HEK293 (cell line): Measurements from ENCODE around the gene PCSK2.

Experiments
- CTCF ChIA-PET: fragments of 350-600 bp; formaldehyde crosslinking; extraction: SDS; loops from one replicate; lab custom pipeline; 2021; ENCODE audit warnings: antibody characterized with exemption; lab: Yijun Ruan, JAX
- POLR2A ChIA-PET: fragments of 300-600 bp; formaldehyde crosslinking; extraction: SDS; loops from one replicate; lab custom pipeline; 2020; ENCODE audit warnings: antibody characterized with exemption, inconsistent platforms; lab: Yijun Ruan, JAX
- H3K27ac ChIP-seq: fragments of 200-500 bp; sonication (Bioruptor generic); 2 replicates; pipeline ENCODE4 v1.5.1; 2014; ENCODE audit warnings: low read depth, low read length, control low read depth, inconsistent platforms; ENCODE audit errors: extremely low read depth
- H3K36me3 ChIP-seq, 2 experiments: fragments of 200-500 bp in 1 of 2; sonication (Bioruptor generic) in 1 of 2; 1 replicate in 1 of 2; 2 replicates in 1 of 2; pipeline ENCODE4 v1.5.1; 2014 to 2017; ENCODE audit warnings: inconsistent platforms in 2 of 2, low read length in 2 of 2; ENCODE audit not compliant: control insufficient read depth in 2 of 2, insufficient read depth in 1 of 2
- H3K4me1 ChIP-seq: fragments of 200-500 bp; sonication (Bioruptor generic); 2 replicates; pipeline ENCODE4 v1.5.1; 2014; ENCODE audit warnings: mild to moderate bottlenecking, low read length, inconsistent platforms; ENCODE audit not compliant: control insufficient read depth, insufficient read depth
- H3K4me3 ChIP-seq: 2 replicates; pipeline ENCODE4 v1.5.1; 2011; ENCODE audit warnings: low read depth, mild to moderate bottlenecking, control low read depth, low read length, moderate library complexity
- H3K9me3 ChIP-seq: fragments of 200-500 bp; sonication (Bioruptor generic); 2 replicates; pipeline ENCODE4 v1.5.1; 2014; ENCODE audit warnings: low read depth, low read length, inconsistent platforms; ENCODE audit not compliant: control insufficient read depth, insufficient read depth
- IKZF3 ChIP-seq: fragments of 450-650 bp; IDR thresholded peaks from 2 replicates; pipeline ENCODE4 v1.5.0; 2018; ENCODE audit warnings: missing biosample characterization, mild to moderate bottlenecking, missing genetic modification characterization, moderate library complexity
- KLF17 ChIP-seq: fragments of 450-650 bp; formaldehyde crosslinking; IDR thresholded peaks from 2 replicates; pipeline ENCODE4 v1.5.1; 2016; ENCODE audit warnings: missing biosample characterization, missing genetic modification characterization
- OSR2 ChIP-seq: fragments of 450-650 bp; formaldehyde crosslinking; IDR thresholded peaks from 2 replicates; pipeline ENCODE4 v1.5.1; 2016; ENCODE audit warnings: missing biosample characterization, missing genetic modification characterization
- OVOL3 ChIP-seq: fragments of 450-650 bp; formaldehyde crosslinking; IDR thresholded peaks from 2 replicates; pipeline ENCODE4 v1.5.1; 2016; ENCODE audit warnings: missing biosample characterization, missing genetic modification characterization
- RBAK ChIP-seq: fragments of 450-650 bp; formaldehyde crosslinking; IDR thresholded peaks from 2 replicates; pipeline ENCODE4 v1.5.1; 2016; ENCODE audit warnings: missing biosample characterization, missing genetic modification characterization
- ZNF138 ChIP-seq: fragments of 450-650 bp; formaldehyde crosslinking; IDR thresholded peaks from 2 replicates; pipeline ENCODE4 v1.5.1; 2016; ENCODE audit warnings: missing biosample characterization, missing genetic modification characterization, borderline replicate concordance
- ZNF140 ChIP-seq: fragments of 450-650 bp; formaldehyde crosslinking; IDR thresholded peaks from 2 replicates; pipeline ENCODE4 v1.5.1; 2016; ENCODE audit warnings: missing biosample characterization, missing genetic modification characterization
- ZNF18 ChIP-seq: fragments of 450-650 bp; formaldehyde crosslinking; IDR thresholded peaks from 2 replicates; pipeline ENCODE4 v1.5.1; 2016; ENCODE audit warnings: missing biosample characterization, missing genetic modification characterization
- ZNF366 ChIP-seq: fragments of 450-650 bp; formaldehyde crosslinking; conservative IDR thresholded peaks from 2 replicates; pipeline ENCODE4 v1.5.1; 2016; ENCODE audit warnings: missing biosample characterization, missing genetic modification characterization
- ZNF37A ChIP-seq: fragments of 450-650 bp; IDR thresholded peaks from 2 replicates; pipeline ENCODE4 v1.5.1; 2018; ENCODE audit warnings: missing biosample characterization, missing genetic modification characterization
- ZNF391 ChIP-seq: fragments of 450-650 bp; formaldehyde crosslinking; IDR thresholded peaks from 2 replicates; pipeline ENCODE4 v1.5.1; 2016; ENCODE audit warnings: low read depth, missing biosample characterization, missing genetic modification characterization, borderline replicate concordance
- ZNF394 ChIP-seq: fragments of 450-650 bp; formaldehyde crosslinking; IDR thresholded peaks from 2 replicates; pipeline ENCODE4 v1.5.1; 2016; ENCODE audit warnings: missing biosample characterization, missing genetic modification characterization, mild to moderate bottlenecking, moderate library complexity, borderline replicate concordance
- ZNF426 ChIP-seq: fragments of 450-650 bp; formaldehyde crosslinking; IDR thresholded peaks from 2 replicates; pipeline ENCODE4 v1.5.1; 2017; ENCODE audit warnings: missing biosample characterization, missing genetic modification characterization, mild to moderate bottlenecking, inconsistent platforms, moderate library complexity
- ZNF514 ChIP-seq: fragments of 450-650 bp; formaldehyde crosslinking; IDR thresholded peaks from 2 replicates; pipeline ENCODE4 v1.5.1; 2016; ENCODE audit warnings: missing biosample characterization, missing genetic modification characterization
- ZNF596 ChIP-seq: fragments of 450-650 bp; IDR thresholded peaks from 2 replicates; pipeline ENCODE4 v1.5.0; 2018; ENCODE audit warnings: missing biosample characterization, mild to moderate bottlenecking, missing genetic modification characterization, moderate library complexity
- ZNF837 ChIP-seq: fragments of 450-650 bp; formaldehyde crosslinking; IDR thresholded peaks from 2 replicates; pipeline ENCODE4 v1.5.1; 2016; ENCODE audit warnings: missing biosample characterization, missing genetic modification characterization
- TF ChIP-seq, protein P1 (sequence below): fragments of 450-650 bp; formaldehyde crosslinking; IDR thresholded peaks from 2 replicates; pipeline ENCODE4 v1.5.1; 2016; ENCODE audit warnings: missing biosample characterization, missing genetic modification characterization

PCSK2 gene

GRCh38 chr20:17493173-17493572, 266.3 kb downstream of the PCSK2 start:
- TF ChIP-seq ZNF366 (tag by site-specific recombination) = no peak
- peak; percentile 91 for TF ChIP-seq ZNF37A (tag by site-specific recombination)
- ChIA-PET CTCF (interaction anchor here (3.0 kb wide), 1 partner anchor 12 kb away, joined by 10 read pairs; no protein-coding TSS in a partner anchor), POLR2A (no interaction called here)
- Histone ChIP-seq H3K27ac (no peak overlapping the region), H3K4me3 (no peak overlapping the region), H3K4me1 (no peaks in the 10 kb centered on the region), H3K9me3 (no peaks in the 10 kb centered on the region), H3K36me3 (no peaks in the 10 kb centered on the region)

DNA sequence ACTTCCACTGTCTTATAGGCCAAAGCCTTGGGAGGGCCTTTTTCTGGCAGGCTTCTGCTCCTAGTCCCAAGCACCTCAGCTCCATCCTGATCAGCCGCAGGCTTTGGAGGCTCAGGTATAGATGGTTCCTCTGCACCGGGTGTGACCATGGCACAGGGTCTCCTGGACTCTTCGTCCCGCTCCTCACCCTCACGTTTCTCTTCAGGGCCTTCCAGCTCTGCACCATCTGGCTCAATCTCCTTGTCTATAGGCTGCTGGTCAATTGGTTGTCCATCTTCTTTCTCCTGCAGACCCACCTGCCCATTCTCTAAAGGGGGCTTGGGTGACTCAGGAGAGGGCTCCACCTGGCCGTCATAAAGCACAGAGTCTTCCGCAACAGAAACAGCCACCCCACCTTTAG, 267.4 kb downstream of the PCSK2 start:
- H3K4me1 ChIP-seq = no peaks in the 10 kb centered on the region
- H3K4me3 ChIP-seq = no peak overlapping the region
- H3K27ac ChIP-seq = no peak overlapping the region
- TF ChIP-seq OVOL3 (tag by site-specific recombination) (no peak), ZNF140 (tag by site-specific recombination) (no peak), ZNF596 (no peak), ZNF138 (no peak), ZNF391 (no peak), IKZF3 (tag by site-specific recombination) (no peak)
- TF ChIP-seq, protein P1, sequence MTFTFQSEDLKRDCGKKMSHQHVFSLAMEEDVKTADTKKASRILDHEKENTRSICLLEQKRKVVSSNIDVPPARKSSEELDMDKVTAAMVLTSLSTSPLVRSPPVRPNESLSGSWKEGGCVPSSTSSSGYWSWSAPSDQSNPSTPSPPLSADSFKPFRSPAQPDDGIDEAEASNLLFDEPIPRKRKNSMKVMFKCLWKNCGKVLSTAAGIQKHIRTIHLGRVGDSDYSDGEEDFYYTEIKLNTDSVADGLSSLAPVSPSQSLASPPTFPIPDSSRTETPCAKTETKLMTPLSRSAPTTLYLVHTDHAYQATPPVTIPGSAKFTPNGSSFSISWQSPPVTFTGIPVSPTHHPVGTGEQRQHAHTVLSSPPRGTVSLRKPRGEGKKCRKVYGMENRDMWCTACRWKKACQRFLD (tag by site-specific recombination) = no peak
- ChIA-PET POLR2A (no interaction called here), CTCF (interaction anchor here (0.8 to 3.0 kb wide), 2 partner anchors 11 to 188 kb away, joined by 4 to 10 read pairs; partner anchors contain the start of gene RRBP1)
- no peaks in the 10 kb centered on the region for H3K36me3 ChIP-seq
- no peaks in the 10 kb centered on the region for H3K9me3 ChIP-seq

GRCh38 chr20:17495826-17496225, 269.0 kb downstream of the PCSK2 start:
- CTCF ChIA-PET = no interaction called here
- Histone ChIP-seq H3K4me1 (no peaks in the 10 kb centered on the region), H3K27ac (no peak overlapping the region), H3K36me3 (no peaks in the 10 kb centered on the region), H3K9me3 (no peaks in the 10 kb centered on the region)
- POLR2A ChIA-PET = no interaction called here
- TF ChIP-seq ZNF18 (tag by site-specific recombination) (no peak), ZNF514 (tag by site-specific recombination) (no peak), KLF17 (tag by site-specific recombination) (no peak)
- TF ChIP-seq, all 188 proteins: peak for 0
- H3K4me3 ChIP-seq = no peak overlapping the region

DNA sequence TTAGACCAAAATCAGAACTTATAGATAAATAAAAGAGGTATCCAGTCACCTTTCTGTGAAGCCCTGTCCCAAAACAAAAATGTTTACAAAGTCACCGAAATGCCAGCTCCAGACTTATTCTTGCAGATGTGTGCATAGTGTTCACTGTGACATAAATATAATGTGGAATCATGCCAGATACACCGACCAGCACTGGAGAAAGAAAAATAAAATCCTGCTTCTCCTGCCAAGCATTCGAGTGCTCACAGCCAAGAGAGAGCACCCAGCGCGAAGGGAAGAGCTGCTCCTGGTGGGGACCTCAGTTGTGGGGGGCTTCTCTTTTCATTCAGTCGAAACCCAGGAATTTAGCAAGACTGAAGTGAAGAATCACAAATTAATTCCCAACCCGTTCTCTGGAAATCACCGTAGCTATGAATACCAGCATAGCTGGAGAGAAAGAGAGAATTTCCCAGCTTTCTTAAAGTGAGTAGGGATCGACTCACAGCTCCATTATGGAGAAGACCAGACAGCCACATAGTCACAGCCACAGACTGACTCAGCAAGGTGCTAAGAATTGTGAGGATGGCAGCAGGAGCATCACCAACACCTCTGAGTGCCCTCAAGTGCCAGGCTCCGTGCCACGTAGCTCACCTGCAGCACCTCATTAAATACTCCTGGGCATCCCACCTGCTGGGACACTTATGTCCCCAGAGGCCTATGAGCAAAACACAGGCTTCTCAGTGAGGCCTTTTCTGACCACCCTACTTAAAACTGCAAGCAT, 271.2 kb downstream of the PCSK2 start:
- TF ChIP-seq ZNF514 (tag by site-specific recombination) = no peak
- TF ChIP-seq ZNF394 = no peak
- TF ChIP-seq ZNF837 = no peak
- no peak for TF ChIP-seq RBAK
- no peak for TF ChIP-seq ZNF426 (tag by site-specific recombination)
- TF ChIP-seq OSR2 (tag by site-specific recombination) = no peak
- TF ChIP-seq, all 188 proteins: peak for 0
- H3K27ac ChIP-seq = no peak overlapping the region
- ChIA-PET POLR2A (no interaction called here), CTCF (interaction anchor here (1.3 kb wide), 1 partner anchor 695 kb away, joined by 3 read pairs; no protein-coding TSS in a partner anchor)
- no peaks in the 10 kb centered on the region for H3K36me3 ChIP-seq
- no peaks in the 10 kb centered on the region for H3K9me3 ChIP-seq
- H3K4me3 ChIP-seq = no peak overlapping the region
- no peaks in the 10 kb centered on the region for H3K4me1 ChIP-seq
